HG03565 (cell line): ENCODE measurements around the gene DUSP9.

ENCODE experiments used
- ATAC-seq: cut with Tn5 transposase; IDR thresholded peaks from one replicate; pipeline ENCODE4 v1.9.1; 2021; ENCODE audit warnings: mild to moderate bottlenecking, moderate library complexity; ENCODE audit not compliant: unreplicated experiment

DUSP9 gene

GRCh38 chrX:153635788-153636668 is 11.0 kb upstream of the DUSP9 start:
- no peak for ATAC-seq

GRCh38 chrX:153636716-153637115 is 10.3 kb upstream of the DUSP9 start:
- ATAC-seq, result no peak

DNA sequence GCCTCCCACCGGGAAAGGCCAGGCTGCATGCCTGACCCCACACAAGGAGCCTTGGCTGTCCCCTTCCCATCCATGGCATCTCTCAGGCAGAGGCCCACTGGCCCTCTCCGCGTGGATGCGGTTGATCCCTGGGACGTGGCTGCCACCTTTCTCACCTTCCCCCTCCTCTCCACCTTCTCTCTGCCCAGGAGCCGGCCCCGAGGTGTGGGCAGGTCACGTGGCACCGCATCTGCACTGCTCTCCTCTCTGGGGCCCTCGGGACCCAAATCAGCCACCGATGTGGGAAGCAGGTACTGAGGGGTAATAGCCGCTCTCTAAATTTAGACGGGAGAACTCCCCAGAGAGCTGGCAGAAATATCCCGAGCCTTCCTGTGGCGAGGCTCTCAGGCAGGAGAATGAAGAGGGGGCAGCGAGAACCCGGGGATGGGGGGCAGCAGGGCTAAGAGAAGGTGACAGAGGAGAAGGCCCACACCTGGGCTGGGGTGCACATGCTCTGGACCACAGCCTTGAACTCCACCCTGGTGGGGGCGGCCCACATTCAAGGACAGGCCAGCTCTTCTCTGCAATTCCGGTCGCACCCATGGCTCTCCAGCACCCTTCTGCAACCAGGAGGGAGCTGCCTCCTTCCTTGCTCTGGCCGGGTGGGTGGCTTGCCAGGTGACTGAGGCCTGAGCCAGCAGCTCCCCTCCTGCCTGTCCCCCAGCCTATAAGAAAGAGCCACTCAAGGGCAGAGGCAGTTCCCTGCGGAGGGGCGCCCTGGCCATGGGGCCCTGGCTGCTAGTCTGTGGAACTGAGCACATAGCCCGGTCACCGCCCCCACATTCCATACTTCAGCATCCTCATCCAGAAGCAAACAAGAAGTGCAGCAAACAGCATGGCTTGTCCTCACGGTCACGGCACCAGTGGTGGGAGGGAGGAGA is 9.6 kb upstream of the DUSP9 start:
- no peak for ATAC-seq

GRCh38 chrX:153638041-153638371 is 9.0 kb upstream of the DUSP9 start:
- ATAC-seq, result no peak

DNA sequence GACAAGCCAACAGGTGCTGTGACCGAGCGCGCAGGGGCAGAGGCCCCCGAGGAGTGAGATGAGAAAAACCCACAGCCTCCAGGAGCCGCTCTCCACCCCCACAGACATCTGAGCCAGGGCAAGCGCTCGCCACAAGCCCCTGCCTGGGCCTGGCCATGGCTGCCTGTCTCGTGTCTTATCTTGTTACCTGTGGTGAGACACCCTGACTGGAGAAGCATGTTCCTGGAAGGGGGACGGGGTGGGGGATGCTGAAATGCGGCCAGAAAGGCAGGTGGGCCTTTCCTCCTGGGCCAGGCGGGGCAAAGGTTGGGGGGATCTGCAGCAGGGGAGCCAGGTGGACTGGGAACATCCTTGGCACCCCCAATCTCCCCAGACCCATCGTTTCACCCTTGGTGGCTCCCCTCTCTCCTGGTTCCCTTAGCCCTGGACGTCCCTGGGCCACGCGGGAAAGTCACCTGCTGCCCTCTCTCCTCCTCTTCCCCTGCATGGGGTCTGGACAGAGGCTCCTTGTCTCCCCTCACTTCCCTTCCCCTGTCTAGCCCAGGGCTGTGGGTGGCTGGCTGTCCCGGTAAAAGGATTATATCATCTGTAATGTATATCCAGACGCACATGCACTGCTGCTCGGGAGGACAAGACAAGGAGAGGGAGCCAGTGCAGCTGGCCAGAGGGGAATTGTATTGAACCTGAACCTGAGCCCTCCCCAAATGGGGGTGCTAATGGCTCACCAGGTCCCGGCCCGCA is 8.4 kb upstream of the DUSP9 start:
- no peak for ATAC-seq

GRCh38 chrX:153639177-153640044 is 7.6 kb upstream of the DUSP9 start:
- no peak for ATAC-seq

- ATAC-seq, result no peak
Measured at GRCh38 chrX:153640045-153640686, 6.8 kb upstream of the DUSP9 start.

GRCh38 chrX:153640736-153641575 is 6.0 kb upstream of the DUSP9 start:
- ATAC-seq, result no peak

DNA sequence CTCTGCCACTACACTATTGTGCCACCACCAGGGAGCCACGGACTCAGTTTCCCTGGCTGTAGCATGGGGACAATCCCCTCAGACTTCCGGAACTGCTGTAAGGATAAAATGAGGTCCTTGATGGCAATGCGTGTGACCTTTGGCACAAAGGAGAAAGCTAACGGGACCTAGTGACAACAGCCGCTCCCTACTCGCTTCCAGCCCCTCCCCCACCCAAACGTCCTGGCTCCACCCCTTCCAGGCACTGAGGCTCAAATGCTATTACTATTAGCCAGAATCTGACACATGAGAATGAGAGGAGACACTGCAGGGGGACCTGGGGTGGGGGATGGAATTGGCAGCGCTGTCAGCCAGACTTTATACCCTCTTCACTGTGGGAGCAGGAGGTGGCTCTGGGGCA is 5.4 kb upstream of the DUSP9 start:
- no peak for ATAC-seq

- no peak for ATAC-seq
Measured at GRCh38 chrX:153642051-153642654, 4.8 kb upstream of the DUSP9 start.

DNA sequence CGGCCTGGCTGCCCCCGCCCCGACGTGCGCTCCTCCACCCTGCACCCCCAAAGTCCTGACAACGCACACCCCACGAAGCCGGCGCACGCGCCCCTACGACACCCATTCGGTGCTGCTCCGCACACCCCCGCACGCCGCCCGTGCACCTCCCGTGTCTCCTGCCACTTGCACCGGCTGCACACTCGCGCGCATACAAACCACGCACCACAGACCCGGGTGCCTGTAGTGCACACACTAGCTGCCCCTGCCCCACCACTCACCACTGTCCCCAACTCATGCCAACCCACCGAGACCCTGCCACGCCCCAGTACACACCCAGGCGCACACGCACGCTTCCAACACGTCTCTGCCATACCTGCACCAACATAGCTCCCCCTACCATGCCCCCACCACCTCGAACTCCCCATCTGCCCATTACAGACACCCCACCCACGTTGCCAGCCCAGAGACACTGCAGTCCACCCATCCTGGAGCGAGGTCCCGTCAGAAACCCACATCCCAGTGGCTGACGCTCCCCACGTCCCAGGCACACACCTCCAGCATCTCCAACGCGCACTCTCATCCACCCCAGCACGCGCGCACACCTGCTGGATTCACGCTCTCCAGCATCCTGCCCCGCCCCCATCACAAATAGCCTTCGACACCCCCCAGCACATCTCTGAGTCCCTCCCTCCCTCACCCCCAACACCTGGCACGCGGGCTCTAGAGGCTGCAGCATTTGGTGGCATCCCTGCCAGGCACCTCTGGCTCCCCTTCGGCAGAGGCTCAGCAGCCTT is 4.2 kb upstream of the DUSP9 start:
- no peak for ATAC-seq

GRCh38 chrX:153643431-153644351 is 3.3 kb upstream of the DUSP9 start:
- no peak for ATAC-seq

DNA sequence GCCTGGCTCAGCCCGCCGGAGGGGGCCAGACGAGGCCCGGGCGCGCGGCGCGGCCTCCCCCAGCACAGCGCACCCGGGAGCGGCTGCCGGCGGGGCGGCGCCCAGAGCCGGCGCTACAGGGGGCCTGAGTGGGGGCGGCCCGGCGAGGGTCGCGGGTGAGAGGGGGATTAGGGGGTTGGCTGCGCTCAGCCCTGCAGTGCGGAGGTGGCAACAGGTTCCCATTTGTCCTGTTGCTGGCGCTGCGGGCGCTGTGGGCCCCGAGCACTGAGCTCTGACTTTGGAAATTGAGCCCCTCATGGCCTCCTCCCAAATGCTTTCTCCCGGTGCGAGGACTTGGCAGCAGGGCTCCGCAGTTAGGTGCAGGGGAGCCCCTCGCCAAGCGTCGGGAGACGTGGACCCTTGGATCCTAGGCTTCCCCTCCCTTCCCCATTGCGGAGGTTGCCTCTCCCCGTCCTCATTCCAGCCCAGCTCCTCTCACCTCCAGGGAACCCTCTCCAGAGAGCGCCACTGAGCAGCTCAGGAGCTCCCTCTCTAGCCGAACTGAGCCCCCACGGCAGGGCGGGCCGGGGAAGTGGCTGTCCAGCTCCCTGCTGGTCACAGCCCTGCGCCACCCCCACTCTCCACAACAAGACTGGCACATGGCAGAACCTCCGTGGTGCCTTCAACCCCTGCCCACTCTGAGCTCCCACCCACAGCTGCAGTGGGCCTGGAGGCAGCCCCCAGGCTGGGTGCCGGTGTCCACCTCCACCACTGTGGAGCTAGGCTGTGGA is 2.5 kb upstream of the DUSP9 start:
- no peak for ATAC-seq

- ATAC-seq, result no peak
Measured at GRCh38 chrX:153645151-153645550, 1.9 kb upstream of the DUSP9 start.

DNA sequence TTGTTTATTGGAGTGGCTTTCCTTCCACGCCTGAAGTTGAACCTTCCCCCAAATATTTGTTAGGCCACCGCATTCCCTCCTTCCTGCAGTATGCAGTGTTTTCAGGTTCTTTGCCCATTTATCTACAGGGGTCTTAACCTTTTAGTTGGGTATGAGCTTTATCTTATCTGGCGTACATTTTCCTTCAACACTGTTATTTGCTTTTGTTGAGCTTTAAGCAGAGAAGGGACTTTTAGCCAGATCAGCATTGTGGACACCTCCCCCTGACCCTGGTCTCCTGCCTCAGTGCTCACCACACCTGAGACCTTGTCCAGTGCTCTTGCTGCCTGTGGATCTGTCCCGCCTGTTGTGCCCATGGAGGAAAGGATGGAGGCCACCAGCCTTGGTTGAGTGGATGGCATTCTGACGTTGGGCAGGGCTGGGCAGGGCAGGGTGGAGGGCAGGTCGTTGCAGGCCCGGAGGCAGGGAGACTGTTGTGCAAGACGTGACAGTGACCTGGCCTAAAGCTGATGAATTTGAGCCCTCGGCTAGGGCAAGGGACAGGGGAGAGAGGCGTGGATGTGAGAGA is 998 bp upstream of the DUSP9 start:
- ATAC-seq, result no peak
